Measurements from ENCODE around the gene CEACAM19. TPM values are rescaled to one million over a fixed set of nuclear protein-coding genes. Genes with fewer than 3 reads are reported as not detected.

The CEACAM19 gene
- total RNA-seq, 1 experiment from 2014 or later: 3.5 TPM

DNA sequence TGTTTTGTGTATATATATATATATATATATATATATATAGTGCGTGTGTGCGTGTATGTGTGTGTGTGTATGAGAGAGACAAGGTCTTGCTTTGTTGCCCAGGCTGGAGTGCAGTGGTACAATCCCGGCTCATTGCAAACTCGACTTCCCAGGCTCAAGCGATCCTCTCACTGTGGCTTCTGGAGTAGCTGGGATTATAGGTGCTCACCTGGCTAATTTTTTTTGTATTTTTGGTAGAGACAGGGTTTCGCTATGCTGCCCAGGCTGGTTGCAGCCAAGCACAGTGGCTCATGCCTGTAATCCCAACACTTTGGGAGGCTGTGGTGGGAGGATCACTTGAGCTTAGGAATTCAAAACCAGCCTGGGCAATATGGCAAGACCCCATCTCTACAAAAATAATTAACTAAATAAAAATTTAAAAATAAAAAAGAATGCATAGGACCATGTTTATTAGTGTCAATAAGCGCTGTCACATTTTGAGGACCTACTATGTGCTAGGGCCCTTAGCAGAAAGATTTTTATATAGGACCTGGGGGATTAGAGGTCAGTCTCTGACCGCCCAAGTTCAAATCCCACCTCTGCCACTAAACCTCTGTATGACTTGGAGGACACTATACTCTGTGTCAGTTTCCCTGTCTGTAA, 25.8 kb upstream of the CEACAM19 start:
- Histone ChIP-seq H4K91ac (ENCODE audit: insufficient read length, low read depth, low read length) (no peak overlapping the region), H3K18ac (ENCODE audit: insufficient read length, low read depth, low read length) (no peak overlapping the region), H2BK12ac (ENCODE audit: insufficient read length, low read depth, low read length) (no peak overlapping the region), H3K27me3 (ENCODE audit: insufficient read depth, low read length) (no peaks in the 10 kb centered on the region; the same call in 1 of the 2 replicates), H3K79me2 (ENCODE audit: insufficient read depth, low read length) (no peaks in the 10 kb centered on the region), H3K56ac (ENCODE audit: insufficient read length, low read depth, low read length) (no peak overlapping the region), H3K9me3 (ENCODE audit: control insufficient read depth, low read depth, low read length) (no peaks in the 10 kb centered on the region), H2AFZ (ENCODE audit: low read length) (no peak overlapping the region), H4K20me1 (ENCODE audit: control insufficient read depth, insufficient read depth, insufficient read length) (no peaks in the 10 kb centered on the region), H3K23ac (ENCODE audit: insufficient read length, low read depth, low read length) (no peak overlapping the region), H3K23me2 (ENCODE audit: insufficient read length, low read depth, low read length, poor library complexity, severe bottlenecking) (no peaks in the 10 kb centered on the region), H3K9ac (ENCODE audit: extremely low read depth, insufficient read length, low read length) (no peak overlapping the region), H4K8ac (replicated peaks; ENCODE audit: insufficient read length, low read depth, low read length) (no peak overlapping the region), H3K4me2 (ENCODE audit: insufficient read depth, insufficient read length, low read length) (no peak overlapping the region), H4K5ac (ENCODE audit: insufficient read length, low read depth, low read length) (no peak overlapping the region), H2BK15ac (ENCODE audit: low read depth, low read length) (no peak overlapping the region), H3K27ac (ENCODE audit: insufficient read length, low read depth, low read length) (no peak overlapping the region), H3K14ac (ENCODE audit: insufficient read depth, low read length) (no peak overlapping the region), H3T11ph (ENCODE audit: low read length) (no peak overlapping the region), H3K4me1 (ENCODE audit: insufficient read depth, low read length) (no peaks in the 10 kb centered on the region), H2BK5ac (ENCODE audit: insufficient read length, low read length) (no peak overlapping the region), H3K79me1 (ENCODE audit: insufficient read depth, low read depth, low read length, poor library complexity, severe bottlenecking) (no peaks in the 10 kb centered on the region), H2BK120ac (ENCODE audit: low read depth, low read length, poor library complexity, severe bottlenecking) (no peak overlapping the region), H2AK5ac (ENCODE audit: insufficient read length, low read length) (no peak overlapping the region), H3K4ac (ENCODE audit: low read depth, low read length) (no peak overlapping the region), H2BK20ac (ENCODE audit: low read depth, low read length, poor library complexity, severe bottlenecking) (no peak overlapping the region)
- peaks cover 13 to 36% (median 16%) of the 10 kb centered on the region in 3 experiments; a peak in 6 of 7 replicates for H3K36me3 Mint-ChIP-seq (ENCODE audit: insufficient read depth in 1 of 3, low read depth in 3 of 3)
- no peak overlapping the region for H3K27ac Mint-ChIP-seq
- no peak for DNase-seq
- TF ChIP-seq, protein P1, sequence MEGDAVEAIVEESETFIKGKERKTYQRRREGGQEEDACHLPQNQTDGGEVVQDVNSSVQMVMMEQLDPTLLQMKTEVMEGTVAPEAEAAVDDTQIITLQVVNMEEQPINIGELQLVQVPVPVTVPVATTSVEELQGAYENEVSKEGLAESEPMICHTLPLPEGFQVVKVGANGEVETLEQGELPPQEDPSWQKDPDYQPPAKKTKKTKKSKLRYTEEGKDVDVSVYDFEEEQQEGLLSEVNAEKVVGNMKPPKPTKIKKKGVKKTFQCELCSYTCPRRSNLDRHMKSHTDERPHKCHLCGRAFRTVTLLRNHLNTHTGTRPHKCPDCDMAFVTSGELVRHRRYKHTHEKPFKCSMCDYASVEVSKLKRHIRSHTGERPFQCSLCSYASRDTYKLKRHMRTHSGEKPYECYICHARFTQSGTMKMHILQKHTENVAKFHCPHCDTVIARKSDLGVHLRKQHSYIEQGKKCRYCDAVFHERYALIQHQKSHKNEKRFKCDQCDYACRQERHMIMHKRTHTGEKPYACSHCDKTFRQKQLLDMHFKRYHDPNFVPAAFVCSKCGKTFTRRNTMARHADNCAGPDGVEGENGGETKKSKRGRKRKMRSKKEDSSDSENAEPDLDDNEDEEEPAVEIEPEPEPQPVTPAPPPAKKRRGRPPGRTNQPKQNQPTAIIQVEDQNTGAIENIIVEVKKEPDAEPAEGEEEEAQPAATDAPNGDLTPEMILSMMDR (conservative IDR thresholded peaks at IDR 0.05): no peak
- H3K9me3 Mint-ChIP-seq: no peaks in the 10 kb centered on the region
- H3K4me1 Mint-ChIP-seq: peaks cover 0 to 7% of the 10 kb centered on the region in 2 experiments; a peak in 2 of 4 replicates
- no peak overlapping the region for H3K4me3 Mint-ChIP-seq
- no CpG with 5 or more reads among the region's 8 CpGs for WGBS (ENCODE audit: extremely low coverage, insufficient read length, low lambda C conversion rate)
- H3K27me3 Mint-ChIP-seq (ENCODE audit: low read depth): peaks cover 23% of the 10 kb centered on the region
